Measurements from ENCODE around the gene PFKP.
"Not testable (repeated sequence)": the region's sequence is repeated elsewhere in the genome, so short reads cannot be mapped to it uniquely, and the experiment has no call there.

PFKP gene

GRCh38 chr10:3056280-3057037, 10.9 kb upstream of the PFKP start:
- in situ Hi-C loops (cut with HindIII; ENCODE audit: low pct_ligation_motif_present, low sequenced_read_pairs), result no loop called here
- no peaks in the 10 kb centered on the region for H3K36me3 ChIP-seq (replicated peaks)
- H3K4me3 ChIP-seq (ENCODE audit: low read depth, low read length), result no peak overlapping the region
- DNase-seq, result no peak
- no peak for TF ChIP-seq CTCF (IDR thresholded peaks at IDR 0.05; ENCODE audit: low read depth, low read length, missing control alignments)
- H3K27ac ChIP-seq, result no peak overlapping the region
- H3K27me3 ChIP-seq (replicated peaks), result no peaks in the 10 kb centered on the region

DNA sequence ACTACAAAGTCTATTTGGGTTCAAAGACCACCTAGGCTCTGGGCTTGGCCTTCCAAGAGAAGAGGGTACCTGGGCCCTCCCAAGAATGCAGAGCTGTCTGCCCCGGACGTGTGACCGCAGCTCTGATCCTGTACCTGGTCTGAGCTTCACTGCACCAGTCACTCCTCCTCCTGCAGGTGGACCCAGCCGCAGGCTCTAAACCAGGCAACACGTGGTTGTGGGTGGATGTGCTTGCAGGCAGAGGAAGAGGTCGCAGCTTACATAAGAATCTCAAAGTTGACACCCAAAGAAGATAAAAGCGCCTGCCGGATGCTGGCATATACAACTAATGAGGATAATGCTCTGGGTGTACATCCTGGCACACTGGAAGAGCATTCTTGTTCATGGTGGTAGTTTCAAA, 9.4 kb upstream of the PFKP start:
- TF ChIP-seq CTCF (IDR thresholded peaks at IDR 0.05; ENCODE audit: low read depth, low read length, missing control alignments), result no peak
- Histone ChIP-seq H3K27ac (no peak overlapping the region), H3K36me3 (replicated peaks) (no peaks in the 10 kb centered on the region), H3K4me3 (ENCODE audit: low read depth, low read length) (no peak overlapping the region), H3K27me3 (replicated peaks) (no peaks in the 10 kb centered on the region)
- DNase-seq, result no peak
- in situ Hi-C loops (cut with HindIII; ENCODE audit: low pct_ligation_motif_present, low sequenced_read_pairs), result no loop called here

DNA sequence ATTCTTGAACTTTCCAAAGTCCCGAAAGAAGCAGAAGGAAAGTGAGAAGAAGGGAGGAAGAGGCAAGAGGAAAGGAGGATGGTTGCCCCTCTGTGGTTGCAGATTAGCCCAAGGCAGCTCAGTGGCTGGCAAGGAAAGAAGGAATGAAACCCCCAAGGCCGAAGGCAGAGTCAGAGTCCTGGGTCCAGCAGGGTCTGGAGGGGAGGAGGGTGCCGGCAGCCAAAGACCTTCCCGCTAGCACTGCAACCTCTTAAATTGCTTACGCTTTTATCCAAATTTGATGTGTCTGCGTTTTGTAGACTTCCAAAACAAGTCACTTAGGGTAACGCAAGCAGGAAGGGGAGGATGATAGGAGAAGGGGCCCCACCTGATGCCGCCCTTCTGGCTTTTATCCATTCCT, 7.4 kb upstream of the PFKP start:
- Histone ChIP-seq H3K27me3 (replicated peaks) (no peaks in the 10 kb centered on the region), H3K27ac (no peak overlapping the region), H3K36me3 (replicated peaks) (no peaks in the 10 kb centered on the region), H3K4me3 (ENCODE audit: low read depth, low read length) (no peak overlapping the region)
- no peak for TF ChIP-seq CTCF (IDR thresholded peaks at IDR 0.05; ENCODE audit: low read depth, low read length, missing control alignments)
- DNase-seq, result no peak
- in situ Hi-C loops (cut with HindIII; ENCODE audit: low pct_ligation_motif_present, low sequenced_read_pairs), result no loop called here

GRCh38 chr10:3060481-3060889, 6.9 kb upstream of the PFKP start:
- in situ Hi-C loops (cut with HindIII; ENCODE audit: low pct_ligation_motif_present, low sequenced_read_pairs), result no loop called here
- Histone ChIP-seq H3K27ac (no peak overlapping the region), H3K4me3 (ENCODE audit: low read depth, low read length) (no peak overlapping the region), H3K27me3 (replicated peaks) (no peaks in the 10 kb centered on the region), H3K36me3 (replicated peaks) (no peaks in the 10 kb centered on the region)
- no peak for TF ChIP-seq CTCF (IDR thresholded peaks at IDR 0.05; ENCODE audit: low read depth, low read length, missing control alignments)
- DNase-seq, result no peak

GRCh38 chr10:3061323-3061898, 5.9 kb upstream of the PFKP start:
- in situ Hi-C loops (cut with HindIII; ENCODE audit: low pct_ligation_motif_present, low sequenced_read_pairs); H3K4me3 ChIP-seq (ENCODE audit: low read depth, low read length); H3K27me3 ChIP-seq (replicated peaks); DNase-seq; H3K27ac ChIP-seq; H3K36me3 ChIP-seq (replicated peaks): not testable (repeated sequence)

- Histone ChIP-seq H3K27ac (no peak overlapping the region), H3K36me3 (replicated peaks) (no peaks in the 10 kb centered on the region), H3K27me3 (replicated peaks) (no peaks in the 10 kb centered on the region), H3K4me3 (ENCODE audit: low read depth, low read length) (no peak overlapping the region)
- TF ChIP-seq CTCF (IDR thresholded peaks at IDR 0.05; ENCODE audit: low read depth, low read length, missing control alignments), result no peak
- in situ Hi-C loops (cut with HindIII; ENCODE audit: low pct_ligation_motif_present, low sequenced_read_pairs), result no loop called here
- DNase-seq, result no peak
These were observed 4.7 kb upstream of the PFKP start for GRCh38 chr10:3062502-3063186.

All from brain microvascular endothelial cell (primary cell).